ENCODE data around the gene FCRL1.

The FCRL1 gene

GRCh38 chr1:157799996-157800395 lies 19.9 kb downstream of the FCRL1 start:
- DNase-seq: no peak

DNA sequence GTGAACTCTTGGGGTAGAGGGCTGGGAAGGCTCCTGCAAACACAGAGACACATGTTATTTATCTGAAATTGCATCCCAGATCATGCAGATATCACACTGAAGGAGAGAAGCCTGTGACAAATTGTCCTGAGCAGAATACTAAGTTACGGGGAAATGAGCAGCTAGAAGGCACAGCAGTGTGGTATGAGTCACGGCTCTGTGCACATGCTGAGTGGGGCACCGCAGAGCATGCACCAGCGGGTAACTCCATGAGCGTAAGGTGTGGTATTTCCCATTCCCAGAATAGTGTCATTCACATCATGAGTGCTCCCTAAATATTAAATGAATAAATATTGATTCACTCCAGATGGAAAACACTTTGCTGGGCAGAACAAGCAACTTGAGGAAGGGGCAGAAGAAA lies 21.7 kb downstream of the FCRL1 start:
- DNase-seq: no peak

DNA sequence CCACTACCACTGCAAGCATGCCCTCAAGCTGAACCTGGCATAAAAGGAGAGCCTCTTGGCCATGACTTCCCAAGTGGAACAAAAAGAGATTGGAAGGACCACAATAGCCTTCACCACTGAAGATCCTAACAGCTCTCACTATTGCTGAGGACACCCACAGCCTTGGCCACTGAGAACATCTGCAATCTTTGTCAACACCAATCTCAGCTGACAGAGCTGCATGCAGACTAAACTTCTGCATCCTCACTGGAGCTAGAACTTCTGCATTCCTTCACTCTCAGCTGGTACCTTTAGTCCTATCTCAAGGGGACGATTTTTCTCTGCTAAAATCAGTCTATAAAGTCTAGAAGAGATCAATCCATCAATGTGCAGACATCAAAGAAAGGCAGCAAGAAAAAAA lies 34.7 kb downstream of the FCRL1 start:
- no peak for DNase-seq

DNA sequence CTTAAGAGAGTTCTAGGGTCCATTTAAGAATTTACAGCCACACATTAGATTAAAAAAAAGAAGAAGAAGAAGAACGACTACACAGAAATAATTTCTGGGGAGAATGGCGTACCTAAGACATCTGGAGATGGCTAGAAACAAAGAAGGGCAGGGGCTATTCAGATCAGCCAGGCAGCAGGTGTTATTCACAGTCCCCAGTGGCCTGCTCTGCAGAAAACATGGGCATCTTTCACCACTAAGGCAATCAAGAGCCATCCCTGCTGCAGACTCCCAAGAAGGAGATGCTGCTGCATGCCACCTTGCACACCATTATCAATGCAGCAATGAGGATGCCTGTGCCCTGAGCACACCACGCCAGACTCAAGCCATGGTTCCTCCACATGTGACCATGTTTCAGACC lies 35.1 kb downstream of the FCRL1 start:
- DNase-seq: no peak

GRCh38 chr1:157782931-157783330 lies 37.0 kb downstream of the FCRL1 start:
- DNase-seq: no peak

DNA sequence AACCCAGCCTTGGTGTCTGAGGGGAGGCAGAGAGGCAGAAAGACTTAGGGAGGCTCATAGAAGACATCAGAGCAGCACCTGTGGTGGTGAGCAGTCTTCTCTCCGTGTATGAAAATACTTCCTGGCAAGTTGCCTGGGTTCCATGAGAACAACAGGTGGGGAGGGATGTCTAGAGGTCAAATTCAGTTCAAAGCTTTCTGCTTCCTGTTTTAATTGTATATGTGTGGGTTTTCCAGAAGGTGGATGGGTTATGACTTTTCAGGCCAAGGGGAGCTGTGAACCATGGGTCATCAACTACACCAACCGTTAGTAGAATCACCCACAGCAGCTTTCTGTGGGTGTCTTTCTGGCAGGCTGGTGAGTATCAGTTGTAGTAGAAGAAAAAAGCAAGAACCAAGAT lies 38.9 kb downstream of the FCRL1 start:
- DNase-seq: no peak

DNA sequence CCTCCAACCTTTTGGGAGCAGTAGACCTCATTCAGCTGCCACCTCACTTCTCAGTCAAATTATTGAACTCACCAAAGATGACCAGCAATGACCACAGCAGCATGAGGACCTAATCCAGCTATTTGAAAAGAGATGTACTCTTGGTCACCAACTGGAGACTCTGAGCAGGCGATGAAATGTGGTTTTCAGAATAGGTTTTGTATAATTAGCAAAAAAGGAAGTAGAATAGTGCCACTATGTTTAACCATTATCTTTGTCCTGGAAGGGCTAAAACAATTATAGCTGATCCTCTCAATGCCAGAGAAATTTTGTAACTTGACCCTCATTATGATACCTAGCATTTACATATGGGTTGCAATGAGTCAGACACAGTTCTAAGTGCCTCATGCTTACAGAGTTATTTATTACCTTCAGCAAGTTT lies 42.9 kb downstream of the FCRL1 start, which contains the start of gene FCRL2:
Gene FCRL2 (minus strand): TSS at position 162 of the 421 bp plus-strand sequence. CDS start 59 bp downstream, at position 103.
- DNase-seq: no peak

GRCh38 chr1:157775101-157775870 lies 44.6 kb downstream of the FCRL1 start:
- DNase-seq: no peak

DNA sequence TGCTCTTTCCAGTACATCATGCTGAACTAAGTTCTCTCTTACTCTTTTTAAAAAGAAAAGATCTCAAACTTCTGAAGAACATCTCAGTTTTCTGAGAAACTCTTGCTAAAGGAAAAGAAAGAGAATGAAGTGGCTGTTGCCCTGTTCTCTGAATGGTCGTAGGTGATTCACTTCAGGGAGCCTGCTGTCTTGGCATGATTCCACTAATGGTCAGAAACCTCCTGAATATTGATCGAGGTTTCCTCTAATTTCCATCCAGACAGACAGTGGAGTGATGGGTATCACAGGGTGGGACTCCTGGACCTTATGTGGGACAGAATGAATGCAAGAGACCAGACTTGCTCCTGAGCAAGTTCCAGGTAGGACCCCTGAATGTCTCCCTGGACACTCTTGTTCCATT lies 45.5 kb downstream of the FCRL1 start:
- DNase-seq: no peak

DNA sequence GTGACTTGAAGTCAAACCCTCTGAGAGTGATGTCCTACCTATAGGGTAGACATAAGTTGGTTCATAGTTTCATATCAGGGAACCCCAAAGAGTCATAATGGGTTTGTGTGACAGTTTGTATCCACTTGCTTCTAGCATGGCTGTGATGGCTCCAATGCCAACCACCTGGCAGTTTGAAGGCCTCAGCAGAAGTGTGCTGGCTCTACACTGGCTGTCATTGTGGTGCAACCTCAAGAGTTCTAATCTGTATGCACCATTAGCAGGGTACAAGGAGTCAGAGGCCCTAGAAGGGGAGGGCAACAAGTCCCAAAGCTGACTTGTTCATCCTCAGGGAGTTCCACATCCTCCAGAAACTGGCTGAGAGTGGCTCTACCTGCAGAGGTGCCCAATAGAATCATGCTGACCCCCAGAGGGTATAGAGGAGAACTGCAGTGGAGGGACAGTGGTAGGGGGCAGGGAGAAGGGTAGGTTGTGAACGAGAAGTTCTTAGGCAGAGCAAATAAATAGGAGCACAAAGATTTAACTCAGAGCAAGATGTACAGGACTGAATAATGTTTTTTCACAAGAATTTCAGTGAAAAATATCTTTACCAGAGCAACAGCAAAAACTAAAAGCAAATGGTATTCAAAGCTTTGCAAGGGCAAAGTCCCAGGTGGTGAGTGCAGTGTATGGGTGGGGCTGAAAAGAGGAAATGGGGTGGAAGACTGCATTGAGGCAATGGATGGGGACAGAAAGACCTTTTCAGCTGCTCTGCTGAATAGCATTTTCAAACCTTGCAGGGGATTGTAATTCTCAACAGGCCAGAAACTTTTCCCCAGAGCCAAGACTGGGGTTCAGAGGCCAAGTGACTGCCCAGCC lies 46.2 kb downstream of the FCRL1 start:
- no peak for DNase-seq

GRCh38 chr1:157771661-157772425 lies 48.1 kb downstream of the FCRL1 start:
- no peak for DNase-seq

GRCh38 chr1:157770442-157771043 lies 49.4 kb downstream of the FCRL1 start:
- no peak for DNase-seq

DNA sequence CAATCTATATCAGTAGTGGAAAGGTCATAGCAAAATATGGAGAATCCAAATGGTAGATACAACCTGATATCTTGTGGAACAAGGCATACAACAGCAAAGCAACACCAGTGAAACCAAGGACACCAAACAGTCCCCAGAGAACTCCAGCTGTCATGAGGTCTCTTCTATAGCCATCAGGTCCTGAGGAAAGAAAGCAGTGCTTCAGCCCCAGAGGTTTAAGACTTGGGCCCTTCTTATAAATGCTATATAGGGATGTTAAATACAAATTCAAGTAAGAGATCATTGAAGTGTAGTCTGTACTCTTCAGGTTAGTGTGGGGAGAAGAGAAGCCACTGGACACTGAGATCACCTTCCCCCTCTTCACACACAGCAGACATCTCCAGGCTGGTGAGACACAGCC lies 53.1 kb downstream of the FCRL1 start:
- no peak for DNase-seq

- DNase-seq: no peak
These were observed 61.9 kb downstream of the FCRL1 start for GRCh38 chr1:157758018-157758417.

DNA sequence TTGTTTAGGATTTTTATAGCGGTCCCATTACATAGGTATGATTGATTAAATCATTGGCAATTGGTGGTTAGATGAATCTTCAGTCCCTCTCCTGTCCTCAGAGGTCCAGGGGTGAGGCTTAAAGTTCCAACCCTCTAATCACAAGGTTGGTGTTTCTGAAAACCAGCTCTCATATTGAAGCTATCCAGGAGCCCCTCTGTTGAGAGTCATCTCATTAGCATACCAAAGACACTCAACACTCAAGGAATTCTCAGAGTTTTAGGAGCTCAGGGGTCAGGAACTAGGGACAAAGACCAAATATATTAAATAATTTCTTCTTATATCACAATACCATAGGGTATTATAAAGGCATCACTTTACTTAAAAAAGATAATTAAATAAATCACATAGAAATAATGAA lies 66.3 kb downstream of the FCRL1 start:
- no peak for DNase-seq

- no peak for DNase-seq
These were observed 68.6 kb downstream of the FCRL1 start for GRCh38 chr1:157751283-157751682.

DNA sequence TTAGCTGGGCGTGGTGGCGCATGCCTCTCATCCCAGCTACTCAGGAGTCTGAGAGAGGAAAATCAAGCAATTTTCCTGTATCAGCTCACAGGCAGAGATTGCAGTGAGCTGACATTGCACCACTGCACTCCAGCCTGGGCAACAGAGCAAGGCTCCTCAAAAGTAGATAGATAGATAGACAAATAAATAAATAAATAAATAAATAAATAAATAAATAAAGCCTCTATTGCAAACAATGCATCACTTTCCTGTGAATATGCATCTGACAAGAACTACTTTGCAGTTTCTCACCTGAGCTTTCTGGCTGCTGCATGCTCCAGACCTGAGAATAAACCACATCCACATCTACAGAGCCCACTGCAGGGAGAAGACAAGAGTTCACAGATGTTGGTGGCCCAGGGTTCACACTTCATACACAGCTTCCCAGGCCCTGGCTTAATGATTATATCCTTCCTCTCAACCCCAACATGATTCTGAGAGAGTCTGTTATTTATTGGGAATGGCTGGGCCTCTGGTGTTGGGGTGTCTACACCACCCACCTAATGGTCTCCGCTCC lies 71.6 kb downstream of the FCRL1 start:
- DNase-seq: no peak

Data from stimulated activated CD4-positive, alpha-beta T cell treated with anti-CD3 and anti-CD28 coated beads, Interleukin-15, amount 100 ng/mL, for 24 hours (primary cell).